Mesendoderm (in vitro differentiated cells): ENCODE data around the gene FANK1.

Experiments used
- DNase-seq: peaks from one replicate; pipeline ENCODE4 v3.0.0; 2013
- H2AK5ac ChIP-seq: 2 replicates; pipeline ENCODE4 v1.6.1; 2013; ENCODE audit warnings: low read length, inconsistent platforms
- H2BK120ac ChIP-seq: 2 replicates; pipeline ENCODE4 v1.6.1; 2013; ENCODE audit warnings: low read depth, mild to moderate bottlenecking, low read length, moderate library complexity, mixed read lengths
- H2BK15ac ChIP-seq: replicated peaks from 2 replicates; pipeline ENCODE4 v1.6.1; 2013; ENCODE audit warnings: low read depth, mild to moderate bottlenecking, moderate library complexity
- H2BK5ac ChIP-seq: 2 replicates; pipeline ENCODE4 v1.6.1; 2013; ENCODE audit warnings: low read length, inconsistent platforms
- H3K18ac ChIP-seq: 2 replicates; pipeline ENCODE4 v1.6.1; 2013; ENCODE audit warnings: mild to moderate bottlenecking, low read length, mixed read lengths
- H3K23ac ChIP-seq: one replicate; pipeline ENCODE4 v1.6.1; 2013; ENCODE audit warnings: low read length
- H3K27ac ChIP-seq: 2 replicates; pipeline ENCODE4 v1.5.1; 2013; ENCODE audit warnings: low read depth, mild to moderate bottlenecking, inconsistent platforms, low read length, moderate library complexity
- H3K27me3 ChIP-seq: 2 replicates; pipeline ENCODE4 v1.6.1; 2013; ENCODE audit warnings: low read length, control low read depth, mild to moderate bottlenecking, inconsistent platforms; ENCODE audit not compliant: insufficient read depth, poor library complexity
- H3K36me3 ChIP-seq: 2 replicates; pipeline ENCODE4 v1.6.1; 2013; ENCODE audit warnings: low read length, inconsistent platforms; ENCODE audit not compliant: control insufficient read depth, insufficient read depth
- H3K4ac ChIP-seq: one replicate; pipeline ENCODE4 v1.6.1; 2013; ENCODE audit warnings: low read depth, mild to moderate bottlenecking, low read length, moderate library complexity
- H3K4me1 ChIP-seq: 2 replicates; pipeline ENCODE4 v1.6.1; 2013; ENCODE audit warnings: low read depth, low read length, inconsistent platforms; ENCODE audit not compliant: control insufficient read depth
- H3K4me2 ChIP-seq: 2 replicates; pipeline ENCODE4 v1.6.1; 2013; ENCODE audit warnings: low read length
- H3K4me3 ChIP-seq: 2 replicates; pipeline ENCODE4 v1.5.1; 2013; ENCODE audit warnings: mild to moderate bottlenecking, low read length
- H3K56ac ChIP-seq: one replicate; pipeline ENCODE4 v1.6.1; 2013; ENCODE audit warnings: low read length
- H3K79me1 ChIP-seq: 2 replicates; pipeline ENCODE4 v1.6.1; 2013; ENCODE audit warnings: low read length, inconsistent platforms
- H3K79me2 ChIP-seq: 2 replicates; pipeline ENCODE4 v1.6.1; 2013; ENCODE audit warnings: mild to moderate bottlenecking, low read length; ENCODE audit not compliant: control insufficient read depth, insufficient read depth
- H3K9ac ChIP-seq: 2 replicates; pipeline ENCODE4 v1.6.1; 2013; ENCODE audit warnings: low read length, inconsistent platforms
- H4K5ac ChIP-seq: one replicate; pipeline ENCODE4 v1.6.1; 2013; ENCODE audit warnings: low read length
- H4K8ac ChIP-seq: one replicate; pipeline ENCODE4 v1.6.1; 2013; ENCODE audit warnings: low read depth, mild to moderate bottlenecking, control low read depth, low read length, moderate library complexity
- WGBS: extraction: QIAGEN DNeasy Blood & Tissue Kit; methylation state at CpG from one replicate; pipeline ENCODE4 v1.1.7; 2013; ENCODE audit warnings: low lambda C conversion rate, missing lambda C conversion rate; ENCODE audit not compliant: insufficient coverage; ENCODE audit errors: extremely low coverage; 5-methylcytosine and 5-hydroxymethylcytosine counted together

FANK1 gene

DNA sequence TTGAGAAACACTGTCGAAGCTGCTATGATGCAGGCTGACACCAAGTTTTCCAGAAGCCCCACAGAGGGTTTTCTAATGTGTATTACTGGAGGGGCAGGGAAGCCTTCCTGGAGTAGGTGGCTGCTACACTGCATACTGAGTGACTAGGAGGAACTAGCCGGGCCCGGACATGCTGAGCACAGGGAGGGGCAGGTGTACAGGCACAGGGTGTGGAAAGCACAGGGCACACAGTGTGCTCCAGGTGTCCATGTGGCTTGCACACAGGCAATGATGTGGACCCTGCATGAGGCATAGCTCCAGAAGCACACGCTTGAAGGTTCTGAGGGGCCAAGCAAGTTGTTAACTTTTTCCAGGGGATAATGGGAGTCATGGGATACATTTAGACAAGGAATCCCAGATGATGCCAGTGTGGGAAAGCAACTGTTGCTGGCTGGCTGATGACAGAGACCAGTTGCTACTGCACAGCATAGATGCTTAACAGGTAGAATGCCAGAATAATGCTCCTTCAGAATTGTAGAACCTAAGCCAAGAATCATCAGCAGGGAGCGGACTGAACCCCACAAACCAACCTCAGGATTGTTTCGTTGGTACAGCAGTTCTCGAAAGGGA is 29.8 kb upstream of the FANK1 start:
- H2BK120ac ChIP-seq, result no peak overlapping the region
- no peaks in the 10 kb centered on the region for H3K79me1 ChIP-seq

GRCh38 chr10:125868372-125868975 is 27.9 kb upstream of the FANK1 start:
- H2BK120ac ChIP-seq, result no peak overlapping the region
- no peak overlapping the region for H2AK5ac ChIP-seq
- no peak overlapping the region for H2BK15ac ChIP-seq
- H3K27me3 ChIP-seq, result no peaks in the 10 kb centered on the region
- H3K4me2 ChIP-seq, result no peak overlapping the region
- H3K4me1 ChIP-seq, result no peaks in the 10 kb centered on the region
- no peak overlapping the region for H3K27ac ChIP-seq
- DNase-seq, result peak; percentile 62
- H2BK5ac ChIP-seq, result no peak overlapping the region
- H3K79me2 ChIP-seq, result no peaks in the 10 kb centered on the region
- H3K56ac ChIP-seq, result no peak overlapping the region
- no peak overlapping the region for H4K8ac ChIP-seq
- no peak overlapping the region for H3K18ac ChIP-seq
- H3K4ac ChIP-seq, result no peak overlapping the region
- H4K5ac ChIP-seq, result no peak overlapping the region
- no peak overlapping the region for H3K23ac ChIP-seq
- H3K9ac ChIP-seq, result no peak overlapping the region
- no peak overlapping the region for H3K4me3 ChIP-seq
- no peaks in the 10 kb centered on the region for H3K36me3 ChIP-seq
- H3K79me1 ChIP-seq, result no peaks in the 10 kb centered on the region
- no CpG with 5 or more reads among the region's 7 CpGs for WGBS

More for the DNA sequence above, 29.8 kb upstream of the FANK1 start:
- H4K5ac ChIP-seq, result no peak overlapping the region
- H3K18ac ChIP-seq, result no peak overlapping the region
- no peak overlapping the region for H2AK5ac ChIP-seq
- no peaks in the 10 kb centered on the region for H3K4me1 ChIP-seq
- no peak overlapping the region for H3K4me2 ChIP-seq
- H3K23ac ChIP-seq, result no peak overlapping the region
- no peaks in the 10 kb centered on the region for H3K36me3 ChIP-seq
- H3K9ac ChIP-seq, result no peak overlapping the region
- no peaks in the 10 kb centered on the region for H3K79me2 ChIP-seq
- H3K4me3 ChIP-seq, result no peak overlapping the region
- H3K4ac ChIP-seq, result no peak overlapping the region
- no peak overlapping the region for H3K56ac ChIP-seq
- no peak overlapping the region for H4K8ac ChIP-seq
- no peak overlapping the region for H3K27ac ChIP-seq
- H2BK15ac ChIP-seq, result no peak overlapping the region
- H2BK5ac ChIP-seq, result no peak overlapping the region
- no CpG with 5 or more reads among the region's 7 CpGs for WGBS
- no peaks in the 10 kb centered on the region for H3K27me3 ChIP-seq
- no peak for DNase-seq

- H2AK5ac ChIP-seq, result no peak overlapping the region
- no peak overlapping the region for H3K18ac ChIP-seq
- no peak overlapping the region for H3K4me2 ChIP-seq
- H2BK120ac ChIP-seq, result no peak overlapping the region
- H4K5ac ChIP-seq, result no peak overlapping the region
- no CpG with 5 or more reads among the region's 4 CpGs for WGBS
- no peaks in the 10 kb centered on the region for H3K79me1 ChIP-seq
- H4K8ac ChIP-seq, result no peak overlapping the region
- no peaks in the 10 kb centered on the region for H3K36me3 ChIP-seq
- no peak overlapping the region for H3K56ac ChIP-seq
- H3K27me3 ChIP-seq, result no peaks in the 10 kb centered on the region
- no peak overlapping the region for H3K9ac ChIP-seq
- no peaks in the 10 kb centered on the region for H3K79me2 ChIP-seq
- no peak overlapping the region for H3K23ac ChIP-seq
- no peak overlapping the region for H2BK5ac ChIP-seq
- no peak overlapping the region for H3K4me3 ChIP-seq
- H2BK15ac ChIP-seq, result no peak overlapping the region
- no peak overlapping the region for H3K4ac ChIP-seq
- DNase-seq, result no peak
- H3K27ac ChIP-seq, result no peak overlapping the region
- no peaks in the 10 kb centered on the region for H3K4me1 ChIP-seq
These were observed 25.0 kb upstream of the FANK1 start for GRCh38 chr10:125871338-125871737.

DNA sequence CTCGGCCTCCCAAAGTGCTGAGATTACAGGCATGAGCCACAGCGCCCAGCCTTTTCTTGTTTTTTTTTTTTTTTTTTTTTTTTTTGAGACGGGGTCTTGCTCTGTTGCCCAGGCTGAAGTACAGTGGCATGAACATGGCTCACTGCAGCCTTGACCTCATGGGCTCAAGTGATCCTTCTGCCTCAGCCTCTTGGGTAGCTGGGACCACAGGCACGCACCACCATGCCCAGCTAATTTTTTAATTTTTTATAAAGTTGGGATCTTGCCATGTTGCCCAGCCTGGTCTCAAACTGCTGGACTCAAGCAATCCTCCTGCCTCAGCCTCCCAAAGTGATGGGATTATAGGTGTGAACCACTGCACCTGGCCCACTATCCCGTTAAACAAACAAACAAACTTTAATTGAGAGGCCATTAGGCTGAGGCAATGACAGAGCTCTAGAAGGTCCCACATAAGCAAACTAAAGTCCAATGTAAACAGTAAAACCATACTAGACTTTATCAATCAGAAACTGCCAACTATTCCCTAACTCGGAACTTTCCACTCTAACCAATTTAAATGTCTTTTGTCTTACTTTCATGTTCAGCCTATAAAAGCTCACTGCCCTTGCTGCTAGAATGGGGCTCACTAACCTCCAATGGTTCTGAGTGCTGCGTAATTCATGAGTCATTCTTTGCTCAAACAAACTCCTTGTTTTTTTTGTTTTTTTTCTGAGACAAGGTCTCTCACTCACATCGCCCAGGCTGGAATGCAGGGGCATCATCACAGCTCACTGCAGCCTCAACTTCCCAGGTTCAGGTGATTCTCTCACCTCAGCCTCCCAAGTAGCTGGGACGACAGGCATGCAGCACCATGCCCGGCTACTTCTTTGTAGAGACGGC is 17.2 kb upstream of the FANK1 start:
- no peak overlapping the region for H3K23ac ChIP-seq
- no peaks in the 10 kb centered on the region for H3K36me3 ChIP-seq
- no peaks in the 10 kb centered on the region for H3K79me1 ChIP-seq
- WGBS, result no CpG with 5 or more reads among the region's 11 CpGs
- H2BK15ac ChIP-seq, result no peak overlapping the region
- no peak overlapping the region for H3K27ac ChIP-seq
- H3K18ac ChIP-seq, result no peak overlapping the region
- H3K27me3 ChIP-seq, result no peaks in the 10 kb centered on the region
- H2BK5ac ChIP-seq, result no peak overlapping the region
- no peaks in the 10 kb centered on the region for H3K79me2 ChIP-seq
- no peak overlapping the region for H4K8ac ChIP-seq
- H2BK120ac ChIP-seq, result no peak overlapping the region
- no peak overlapping the region for H3K4ac ChIP-seq
- no peak overlapping the region for H3K9ac ChIP-seq
- peak; percentile 47 for DNase-seq
- no peak overlapping the region for H3K4me2 ChIP-seq
- no peak overlapping the region for H3K56ac ChIP-seq
- H2AK5ac ChIP-seq, result no peak overlapping the region
- peaks cover 6% of the 10 kb centered on the region for H3K4me1 ChIP-seq
- no peak overlapping the region for H3K4me3 ChIP-seq
- no peak overlapping the region for H4K5ac ChIP-seq

GRCh38 chr10:125880719-125881118 is 15.6 kb upstream of the FANK1 start:
- H3K18ac ChIP-seq, result no peak overlapping the region
- peak; percentile 45 for DNase-seq
- H3K56ac ChIP-seq, result no peak overlapping the region
- no peaks in the 10 kb centered on the region for H3K79me1 ChIP-seq
- H4K5ac ChIP-seq, result no peak overlapping the region
- H3K23ac ChIP-seq, result no peak overlapping the region
- no peak overlapping the region for H2BK15ac ChIP-seq
- H3K27ac ChIP-seq, result peak overlapping the region; percentile 17
- no peak overlapping the region for H4K8ac ChIP-seq
- peaks cover 6% of the 10 kb centered on the region for H3K4me1 ChIP-seq
- no peak overlapping the region for H2AK5ac ChIP-seq
- no peaks in the 10 kb centered on the region for H3K79me2 ChIP-seq
- no peak overlapping the region for H2BK5ac ChIP-seq
- no peak overlapping the region for H3K4me3 ChIP-seq
- H3K4ac ChIP-seq, result no peak overlapping the region
- H3K27me3 ChIP-seq, result no peaks in the 10 kb centered on the region
- H2BK120ac ChIP-seq, result no peak overlapping the region
- WGBS, result no CpG with 5 or more reads among the region's 6 CpGs
- H3K4me2 ChIP-seq, result no peak overlapping the region
- H3K36me3 ChIP-seq, result no peaks in the 10 kb centered on the region
- no peak overlapping the region for H3K9ac ChIP-seq
